ENCODE data around the gene PGR. TPM values are rescaled to one million over a fixed set of nuclear protein-coding genes. Genes with fewer than 3 reads are reported as not detected.

The PGR gene
- total and polyA plus RNA-seq, 2 of the 8 experiments (the other 6 are each of a cell fraction or from before 2014, with no cell fraction given), result 0.03 to 0.35 TPM

- Histone ChIP-seq H2BK20ac (ENCODE audit: low read length) (no peak overlapping the region), H3K36me3 (ENCODE audit: control insufficient read depth in 2 of 4, insufficient read depth in 4 of 4, low read length in 3 of 4) (peaks cover 0 to 3% (median 0%) of the 10 kb centered on the region in 4 experiments; a peak in 1 of 8 replicates), H3K4me2 (ENCODE audit: insufficient read depth in 1 of 2, low read depth in 2 of 2, low read length in 2 of 2) (peak overlapping the region; percentile 97 to 99), H3K56ac (replicated peaks; ENCODE audit: insufficient read length, low read depth, low read length) (no peak overlapping the region), H3K23me2 (ENCODE audit: low read depth, low read length) (peaks cover 18% of the 10 kb centered on the region; the same call in 1 of the 2 replicates), H3K79me1 (ENCODE audit: low read depth, low read length) (no peaks in the 10 kb centered on the region), H2BK120ac (replicated peaks; ENCODE audit: low read depth, low read length) (no peak overlapping the region), H4K5ac (ENCODE audit: insufficient read length, low read depth, low read length) (no peak overlapping the region), H4K20me1 (replicated peaks in 1 of 2; ENCODE audit: control insufficient read depth in 1 of 2, insufficient read depth in 2 of 2, low read length in 2 of 2) (peaks cover 0 to 3% of the 10 kb centered on the region in 2 experiments), H3K4me1 (replicated peaks in 1 of 4; ENCODE audit: control insufficient read depth in 3 of 4, insufficient read depth in 4 of 4, low read length in 3 of 4) (peaks cover 0 to 12% (median 6%) of the 10 kb centered on the region in 4 experiments; a peak in 5 of 7 replicates), H3K79me2 (ENCODE audit: control insufficient read depth in 1 of 2, insufficient read depth in 2 of 2, low read length in 2 of 2) (no peaks in the 10 kb centered on the region), H3K4me3 (ENCODE audit: extremely low read depth in 1 of 4, insufficient read depth in 2 of 4, low read depth in 3 of 4, low read length in 4 of 4) (peak overlapping the region; percentile 47 to 68 (median 54)), H3K27ac (ENCODE audit: low read depth, low read length) (no peak overlapping the region), H2BK15ac (ENCODE audit: low read length) (no peak overlapping the region), H3K27me3 (replicated peaks in 1 of 4; ENCODE audit: control insufficient read depth in 3 of 4, extremely low read depth in 1 of 4, insufficient read depth in 3 of 4, low read length in 3 of 4) (peaks cover 30 to 59% (median 51%) of the 10 kb centered on the region in 4 experiments), H2BK12ac (ENCODE audit: low read depth, low read length) (no peak overlapping the region), H3K23ac (ENCODE audit: insufficient read length) (no peak overlapping the region), H4K91ac (replicated peaks; ENCODE audit: insufficient read length, low read length) (no peak overlapping the region), H3K18ac (ENCODE audit: extremely low read depth, low read length) (no peak overlapping the region), H3K9me3 (ENCODE audit: insufficient read depth in 2 of 2, low read depth in 1 of 2, low read length in 1 of 2) (no peaks in the 10 kb centered on the region), H2BK5ac (ENCODE audit: low read depth, low read length) (no peak overlapping the region), H3K4ac (replicated peaks; ENCODE audit: insufficient read length, low read depth, low read length) (no peak overlapping the region), H3K9ac (replicated peaks in 1 of 4; ENCODE audit: extremely low read depth in 1 of 4, low read depth in 3 of 4, low read length in 3 of 4) (peak overlapping the region in 1 of 4 experiments; percentile 13; a peak in 2 of 7 replicates), H3K14ac (ENCODE audit: insufficient read length) (no peak overlapping the region), H2AK5ac (ENCODE audit: low read depth, low read length) (no peak overlapping the region), H2AFZ (ENCODE audit: low read length) (peak overlapping the region; percentile 66), H4K8ac (ENCODE audit: extremely low read depth, insufficient read depth, low read length) (peak overlapping the region; percentile 48; the same call in 1 of the 2 replicates)
- DNase-seq (ENCODE audit: low read depth in 1 of 2, low spot score in 2 of 2) (peak in 1 of 2 experiments; percentile 76), FAIRE-seq (no peak)
- CTCF ChIA-PET (ENCODE audit: partially characterized antibody), result interaction anchor here (0.6 kb wide), 1 partner anchor 523 kb away, joined by 3 read pairs; no protein-coding TSS in a partner anchor
- POLR2A ChIA-PET (ENCODE audit: partially characterized antibody), result no interaction called here
- 1% methylated on average over 40 of the region's 55 CpGs; no CpG with 5 or more reads in 1 of the 2 experiments for WGBS, 2 experiments (ENCODE audit: extremely low coverage in 1 of 2, insufficient coverage in 1 of 2, insufficient read length in 1 of 2, insufficient replicate concordance in 2 of 2, low coverage in 1 of 2, low lambda C conversion rate in 2 of 2, missing lambda C conversion rate in 1 of 2)
- TF ChIP-seq RNF2 (IDR thresholded peaks at IDR 0.05; ENCODE audit: borderline replicate concordance, low read depth, low read length, missing control alignments, poor library complexity, severe bottlenecking), result peak; percentile 74
- TF ChIP-seq PHF8 (conservative IDR thresholded peaks at IDR 0.05; ENCODE audit: low read depth, low read length), result 0 out of 2 replicates have a peak, but pooled peaks have one; percentile 18
- peak; percentile 80 for TF ChIP-seq SUZ12 (IDR thresholded peaks at IDR 0.05; ENCODE audit: low read length)
- peak; percentile 73 for TF ChIP-seq EZH2 (IDR thresholded peaks at IDR 0.05; ENCODE audit: low read depth, low read length, severe bottlenecking)
- TF ChIP-seq FOSL1 (IDR thresholded peaks at IDR 0.05; ENCODE audit: insufficient read depth, low read depth, low read length), result no peak
- 0 out of 2 replicates have a peak, but pooled peaks have one; percentile 5 for TF ChIP-seq E2F6 (IDR thresholded peaks at IDR 0.05)
- TF ChIP-seq EGR1 (IDR thresholded peaks at IDR 0.05; ENCODE audit: borderline replicate concordance, low read depth, low read length), result no peak
These were observed 2.4 kb downstream of the PGR start for GRCh38 chr11:101127197-101127698.
